ENCODE measurements around the gene LMNB1. TPM values are rescaled to one million over a fixed set of nuclear protein-coding genes. Genes with fewer than 3 reads are reported as not detected.

Gene LMNB1
- total RNA-seq, 2 experiments from 2014 or later: 173 to 280 TPM

- BruUV-seq (replicated peaks): no TSS peak
- Histone ChIP-seq H3K9me3 (ENCODE audit: low read length) (no peaks in the 10 kb centered on the region), H3K4me3 (ENCODE audit: low read depth, low read length, poor library complexity, severe bottlenecking) (no peak overlapping the region), H3K9me2 (ENCODE audit: insufficient read depth, low read length) (no peaks in the 10 kb centered on the region), H3K79me2 (ENCODE audit: insufficient read depth, low read depth, low read length) (peaks cover 96% of the 10 kb centered on the region), H3K27ac (ENCODE audit: low read depth, low read length, poor library complexity, severe bottlenecking) (no peak overlapping the region), H4K20me1 (ENCODE audit: insufficient read depth, low read length) (peaks cover 27% of the 10 kb centered on the region), H3K4me2 (ENCODE audit: low read length) (no peak overlapping the region), H3K36me3 (ENCODE audit: insufficient read depth, low read length) (peaks cover 86% of the 10 kb centered on the region), H3K4me1 (ENCODE audit: insufficient read depth, low read length, poor library complexity, severe bottlenecking) (peaks cover 62% of the 10 kb centered on the region), H2AFZ (ENCODE audit: low read length) (no peak overlapping the region)
- ChIA-PET POLR2A (interaction anchor here (0.6 to 1.3 kb wide), 4 partner anchors 11 to 131 kb away, joined by 3 to 4 read pairs (median 3); no protein-coding TSS in a partner anchor), CTCF (ENCODE audit: unreplicated experiment) (no interaction called here)
- TF ChIP-seq EZH2phosphoT487 (IDR thresholded peaks at IDR 0.05; ENCODE audit: borderline replicate concordance, low read depth, low read length) (no peak), CTCF (conservative IDR thresholded peaks at IDR 0.05; ENCODE audit: low read length) (no peak)
- intact Hi-C loops (cut with micrococcal nuclease; ENCODE audit: unreplicated experiment): loop anchor here (5.0 kb wide), 1 partner anchor 468 kb away; no protein-coding TSS in a partner anchor
- no peak for DNase-seq (ENCODE audit: low spot score)
Observed at GRCh38 chr5:126805063-126805462, 28.1 kb downstream of the LMNB1 start.

- ChIA-PET POLR2A (interaction anchor here (1.7 to 1.8 kb wide), 2 partner anchors 14 to 31 kb away, joined by 4 to 6 read pairs; no protein-coding TSS in a partner anchor), CTCF (ENCODE audit: unreplicated experiment) (no interaction called here)
- no peaks in the 10 kb centered on the region for H3K9me3 ChIP-seq (ENCODE audit: low read length)
- H3K9me2 ChIP-seq (ENCODE audit: insufficient read depth, low read length): no peaks in the 10 kb centered on the region
- intact Hi-C loops (cut with micrococcal nuclease; ENCODE audit: unreplicated experiment): loop anchor here (1.0 to 5.0 kb wide), 3 partner anchors 16 to 471 kb away; no protein-coding TSS in a partner anchor
- BruUV-seq (replicated peaks): no TSS peak
- peak; percentile 56 for DNase-seq (ENCODE audit: low spot score)
- H3K4me1 ChIP-seq (ENCODE audit: insufficient read depth, low read length, poor library complexity, severe bottlenecking): peaks cover 43% of the 10 kb centered on the region
- peaks cover 29% of the 10 kb centered on the region; the same call in 1 of the 2 replicates for H4K20me1 ChIP-seq (ENCODE audit: insufficient read depth, low read length)
- H2AFZ ChIP-seq (ENCODE audit: low read length): no peak overlapping the region
- peaks cover 94% of the 10 kb centered on the region for H3K79me2 ChIP-seq (ENCODE audit: insufficient read depth, low read depth, low read length)
- peak overlapping the region; percentile 52 for H3K4me2 ChIP-seq (ENCODE audit: low read length)
- TF ChIP-seq CTCF (conservative IDR thresholded peaks at IDR 0.05; ENCODE audit: low read length) (peak; percentile 80), EZH2phosphoT487 (IDR thresholded peaks at IDR 0.05; ENCODE audit: borderline replicate concordance, low read depth, low read length) (no peak)
- H3K36me3 ChIP-seq (ENCODE audit: insufficient read depth, low read length): peaks cover 96% of the 10 kb centered on the region
- H3K4me3 ChIP-seq (ENCODE audit: low read depth, low read length, poor library complexity, severe bottlenecking): peak overlapping the region; percentile 14
- H3K27ac ChIP-seq (ENCODE audit: low read depth, low read length, poor library complexity, severe bottlenecking): peak overlapping the region; percentile 76
Observed at GRCh38 chr5:126808521-126808988, 31.6 kb downstream of the LMNB1 start.

- intact Hi-C loops (cut with micrococcal nuclease; ENCODE audit: unreplicated experiment): loop anchor here (2.0 to 5.0 kb wide), 2 partner anchors 15 to 473 kb away; no protein-coding TSS in a partner anchor
- Histone ChIP-seq H3K9me3 (ENCODE audit: low read length) (no peaks in the 10 kb centered on the region), H4K20me1 (ENCODE audit: insufficient read depth, low read length) (peaks cover 29% of the 10 kb centered on the region; the same call in 1 of the 2 replicates), H3K27ac (ENCODE audit: low read depth, low read length, poor library complexity, severe bottlenecking) (no peak overlapping the region), H3K79me2 (ENCODE audit: insufficient read depth, low read depth, low read length) (peaks cover 84% of the 10 kb centered on the region), H3K9me2 (ENCODE audit: insufficient read depth, low read length) (no peaks in the 10 kb centered on the region), H3K4me3 (ENCODE audit: low read depth, low read length, poor library complexity, severe bottlenecking) (no peak overlapping the region), H3K4me2 (ENCODE audit: low read length) (no peak overlapping the region), H3K36me3 (ENCODE audit: insufficient read depth, low read length) (peaks cover 99% of the 10 kb centered on the region), H3K4me1 (ENCODE audit: insufficient read depth, low read length, poor library complexity, severe bottlenecking) (peaks cover 36% of the 10 kb centered on the region), H2AFZ (ENCODE audit: low read length) (no peak overlapping the region)
- DNase-seq (ENCODE audit: low spot score): no peak
- no peak for TF ChIP-seq EZH2phosphoT487 (IDR thresholded peaks at IDR 0.05; ENCODE audit: borderline replicate concordance, low read depth, low read length)
- no TSS peak for BruUV-seq (replicated peaks)
- ChIA-PET CTCF (ENCODE audit: unreplicated experiment) (no interaction called here), POLR2A (interaction anchor here (0.6 to 1.8 kb wide), 9 partner anchors 8 to 509 kb away, joined by 3 to 9 read pairs (median 5); no protein-coding TSS in a partner anchor)
Observed at GRCh38 chr5:126809916-126810315, 33.0 kb downstream of the LMNB1 start.
